NCI-H510A treated with DMSO at 0.1 percent for 48 hours (cell line): ENCODE data around the gene RFC2.

Experiments used
- DNase-seq: peaks from one replicate; lab custom pipeline; 2025; lab: John Stamatoyannopoulos, UW

The RFC2 gene

DNA sequence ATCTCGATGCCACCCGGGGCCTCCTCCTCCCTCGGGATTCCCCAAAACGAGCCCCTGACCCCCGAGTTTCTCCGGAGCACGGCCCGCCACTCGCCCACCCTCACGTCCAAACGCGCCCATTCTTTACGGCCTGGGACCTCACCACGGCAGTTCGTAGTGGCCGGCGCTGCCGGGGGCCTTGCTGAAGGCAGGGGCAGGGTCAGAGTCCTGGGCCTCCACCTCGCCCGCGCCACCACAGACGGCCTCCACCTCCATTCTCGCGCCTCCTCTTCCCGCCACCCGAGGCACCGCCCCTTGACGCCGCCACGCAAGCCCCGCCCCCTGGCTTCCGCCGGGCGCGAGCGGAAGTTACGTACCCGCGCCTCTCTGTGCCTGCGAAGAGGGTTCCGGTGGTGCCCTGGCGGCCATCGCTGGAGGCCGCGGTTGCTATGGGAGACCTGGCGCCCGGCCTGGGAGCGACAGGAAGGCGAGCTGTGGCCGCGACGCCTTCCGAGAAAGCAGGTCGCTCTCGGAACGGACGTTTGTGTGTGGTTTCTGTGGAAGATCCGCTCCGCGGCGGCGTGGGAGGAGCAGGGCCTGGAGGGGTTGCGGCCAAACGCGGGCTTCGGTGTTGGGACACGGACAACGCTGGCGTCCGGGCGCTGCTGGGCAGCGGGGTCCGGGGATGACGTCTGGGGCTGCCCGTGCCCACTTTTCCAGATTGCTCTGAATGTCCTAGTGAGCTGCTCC, at the start of gene RFC2:
Gene RFC2, minus strand, starts transcription at position 271 of the 729 bp plus-strand sequence. Its CDS starts 16 bp downstream, at position 255.
- peak; percentile 88 for DNase-seq

DNA sequence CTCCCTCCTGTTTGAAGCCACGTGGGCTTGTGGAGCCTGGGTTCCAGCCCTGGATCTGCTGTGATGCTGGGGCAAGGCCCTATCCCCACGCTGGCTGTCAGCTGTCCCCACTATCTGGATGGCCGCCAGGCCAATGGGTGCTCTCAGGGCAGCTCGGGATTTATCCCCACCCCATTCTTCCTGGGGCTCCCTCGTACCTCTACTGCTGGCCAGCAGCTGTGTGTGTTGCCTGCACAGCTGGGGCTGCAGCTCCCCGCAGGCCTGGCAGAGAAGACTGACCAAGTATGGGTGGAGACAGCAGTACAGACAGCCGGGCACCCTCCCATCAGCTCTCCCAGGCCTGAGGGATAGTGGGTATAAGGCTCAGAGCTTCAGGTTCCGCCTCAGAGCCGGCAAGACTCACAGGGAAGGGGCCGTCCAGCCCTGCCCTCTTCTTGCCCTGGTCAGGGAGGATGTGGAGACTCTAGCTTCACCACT, 48.6 kb upstream of the RFC2 start:
- DNase-seq: no peak

DNA sequence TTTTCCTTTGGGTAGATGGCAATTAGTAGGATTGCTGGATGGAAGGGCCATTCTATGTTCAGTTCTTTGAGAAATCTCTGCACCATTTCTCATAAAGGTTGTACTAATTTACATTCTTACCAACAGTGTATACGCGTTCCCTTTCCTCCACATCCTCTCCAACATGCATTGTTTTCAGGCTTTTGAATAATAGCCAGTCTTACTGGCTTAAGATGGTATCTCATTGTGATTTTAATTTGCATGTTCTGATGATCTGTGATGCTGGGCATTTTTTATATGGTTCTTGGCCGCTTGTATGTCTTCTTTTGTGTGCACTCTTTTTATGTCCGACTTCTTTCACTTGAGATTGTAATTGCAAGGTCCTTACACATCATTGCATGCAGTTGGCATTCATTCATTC, 46.7 kb upstream of the RFC2 start:
- DNase-seq: no peak

DNA sequence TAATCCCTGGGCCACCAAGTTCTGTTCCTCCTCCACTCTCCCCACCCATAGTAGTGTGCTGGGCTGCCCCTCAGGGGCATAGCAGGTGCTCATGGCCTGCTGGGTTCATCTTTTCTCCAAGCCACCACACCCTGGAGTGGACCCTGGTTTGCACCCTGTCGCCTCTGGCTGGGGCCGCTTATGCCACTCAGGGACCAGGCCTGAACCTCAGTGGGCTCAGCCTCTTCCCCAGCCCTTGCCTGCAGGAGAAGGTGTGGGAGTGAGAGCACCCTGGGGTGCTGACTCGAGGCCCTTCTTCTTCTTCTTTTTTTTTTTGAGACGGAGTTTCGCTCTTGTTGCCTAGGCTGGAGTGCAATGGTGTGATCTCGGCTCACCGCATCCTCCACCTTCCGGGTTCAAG, 45.2 kb upstream of the RFC2 start:
- DNase-seq: no peak

DNA sequence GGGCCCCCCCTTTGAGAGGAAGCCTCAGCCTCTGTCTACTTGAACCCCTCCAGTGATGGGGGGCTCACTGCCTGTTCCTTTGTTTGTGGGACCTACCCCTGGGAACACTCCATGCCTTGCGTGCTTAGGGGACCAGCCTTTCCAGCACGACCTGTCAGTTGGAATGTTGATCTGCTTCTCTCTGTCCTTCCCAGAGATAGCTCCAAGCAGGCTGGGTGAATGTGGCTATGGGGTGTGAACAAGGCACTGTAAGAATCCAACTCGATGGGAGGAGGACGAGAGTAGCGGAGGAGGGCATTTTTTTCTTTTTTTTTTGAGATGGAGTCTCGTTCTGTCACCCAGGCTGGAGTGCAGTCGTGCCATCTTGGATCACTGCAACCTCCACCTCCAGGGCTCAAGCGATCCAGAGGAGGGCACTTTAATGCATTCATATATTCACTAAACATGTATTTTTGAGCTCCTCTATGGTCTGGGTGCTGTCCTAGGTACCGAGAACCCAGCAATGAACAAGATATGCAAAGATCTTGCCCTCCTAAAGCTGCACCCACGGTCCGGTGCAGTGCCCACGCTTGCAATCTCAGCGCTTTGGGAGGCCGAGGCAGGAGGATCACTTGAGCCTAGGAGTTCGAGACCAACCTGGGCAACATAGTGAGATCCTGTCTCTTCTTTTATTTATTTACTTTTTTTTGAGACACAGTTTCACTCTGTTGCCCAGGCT, 43.5 kb upstream of the RFC2 start:
- DNase-seq: no peak

DNA sequence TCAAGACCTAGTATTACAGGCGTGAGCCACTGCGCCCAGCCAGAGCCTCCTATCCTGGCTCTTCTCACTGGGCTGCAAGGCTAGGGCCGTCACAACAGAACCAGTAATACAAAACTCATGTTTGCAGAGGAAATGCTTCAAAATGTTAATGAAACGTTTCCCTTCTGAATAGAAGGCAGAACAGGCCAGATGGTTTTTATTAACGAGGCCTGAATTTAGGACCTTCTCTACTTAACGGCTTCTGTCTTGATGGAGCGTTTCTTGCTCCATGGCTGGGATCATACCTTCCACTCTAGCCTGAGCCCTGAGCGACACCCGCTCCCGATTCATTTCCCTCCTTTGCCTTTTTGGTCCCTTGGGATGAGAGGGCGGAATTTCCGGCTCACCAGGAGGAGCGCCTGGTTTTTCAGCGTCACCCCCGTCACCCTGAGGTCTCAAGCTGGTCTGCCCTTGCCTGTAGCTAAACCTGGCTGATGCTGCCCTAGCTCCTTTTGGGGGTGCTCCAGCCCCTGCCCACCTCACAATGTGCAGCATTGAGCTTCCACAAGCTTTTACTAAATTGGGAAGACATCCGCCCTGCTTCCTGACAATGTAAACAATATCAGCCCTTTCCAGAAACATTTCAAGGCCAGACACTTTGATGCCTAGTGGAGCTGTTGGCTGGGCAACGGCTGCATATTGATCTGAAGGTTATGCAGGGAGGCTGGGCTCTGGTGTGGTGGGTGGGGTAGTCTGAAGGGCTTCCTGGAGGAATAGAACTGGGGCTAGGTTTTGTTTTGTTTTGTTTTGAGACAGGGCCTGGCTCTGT, 40.2 kb upstream of the RFC2 start:
- DNase-seq: no peak

GRCh38 chr7:74293577-74293908, 39.3 kb upstream of the RFC2 start:
- no peak for DNase-seq

DNA sequence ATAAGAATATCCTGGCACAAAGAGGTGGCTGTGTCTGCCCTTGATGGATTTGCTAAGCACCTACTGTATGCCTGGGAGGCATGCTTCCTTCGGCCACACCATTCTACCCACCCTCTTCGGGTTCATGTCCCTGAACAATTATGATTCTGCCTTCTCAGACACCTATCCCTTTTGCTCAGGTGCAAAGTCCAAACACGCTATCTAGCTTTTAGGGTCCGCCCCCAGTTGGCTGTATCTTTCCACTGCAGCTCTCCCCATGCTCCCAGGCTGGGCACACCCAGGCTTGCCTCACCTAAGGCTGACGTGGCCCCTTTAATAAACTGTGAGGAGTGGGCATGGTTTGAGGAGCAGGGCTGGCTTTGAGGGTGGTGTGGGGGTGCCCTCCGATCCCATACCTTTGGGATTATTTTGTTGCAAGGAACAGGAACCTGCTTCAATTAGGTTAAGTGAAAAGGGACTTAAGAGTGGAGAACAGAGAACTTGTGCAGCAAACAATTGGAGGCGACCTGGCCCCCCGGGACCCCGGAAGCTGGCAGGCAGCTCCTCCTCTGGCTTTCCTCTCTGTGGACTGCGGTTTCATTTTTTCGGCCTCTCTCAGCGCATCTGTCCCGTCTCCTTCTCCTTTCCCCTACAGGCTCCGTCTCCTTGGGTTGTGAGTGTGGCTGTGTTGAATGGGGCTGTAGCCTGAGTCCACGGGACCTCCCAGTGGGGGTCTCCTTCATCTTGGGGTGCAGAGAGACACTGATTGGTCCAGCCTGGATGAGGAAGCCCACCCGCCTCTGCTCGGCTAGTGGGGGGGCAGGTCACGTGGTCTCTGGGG, 38.8 kb upstream of the RFC2 start:
- DNase-seq: no peak

DNA sequence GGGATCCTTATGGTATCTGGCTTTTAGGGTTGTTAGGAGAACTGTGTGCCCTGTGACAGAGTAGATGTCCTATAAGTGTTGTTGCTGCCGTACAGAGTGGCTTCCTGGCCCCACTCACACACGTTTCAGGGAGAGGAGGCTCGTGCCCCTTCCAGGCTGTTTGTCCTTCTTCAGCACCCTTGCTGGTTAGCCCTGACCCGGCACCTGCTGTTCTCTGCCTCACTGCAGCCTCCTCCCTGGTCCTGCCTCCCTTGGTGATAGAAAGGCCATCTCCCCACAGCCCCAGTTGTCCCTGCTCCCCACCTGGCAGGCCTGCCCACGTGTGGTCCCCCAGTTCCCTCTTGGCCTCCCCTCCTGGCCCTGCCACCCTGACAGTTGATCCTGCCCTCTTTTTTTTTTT, 37.3 kb upstream of the RFC2 start:
- no peak for DNase-seq

GRCh38 chr7:74290981-74291441, 36.8 kb upstream of the RFC2 start:
- peak; percentile 65 for DNase-seq

- DNase-seq: peak; percentile 57
These were observed 36.4 kb upstream of the RFC2 start for GRCh38 chr7:74290553-74290950.

DNA sequence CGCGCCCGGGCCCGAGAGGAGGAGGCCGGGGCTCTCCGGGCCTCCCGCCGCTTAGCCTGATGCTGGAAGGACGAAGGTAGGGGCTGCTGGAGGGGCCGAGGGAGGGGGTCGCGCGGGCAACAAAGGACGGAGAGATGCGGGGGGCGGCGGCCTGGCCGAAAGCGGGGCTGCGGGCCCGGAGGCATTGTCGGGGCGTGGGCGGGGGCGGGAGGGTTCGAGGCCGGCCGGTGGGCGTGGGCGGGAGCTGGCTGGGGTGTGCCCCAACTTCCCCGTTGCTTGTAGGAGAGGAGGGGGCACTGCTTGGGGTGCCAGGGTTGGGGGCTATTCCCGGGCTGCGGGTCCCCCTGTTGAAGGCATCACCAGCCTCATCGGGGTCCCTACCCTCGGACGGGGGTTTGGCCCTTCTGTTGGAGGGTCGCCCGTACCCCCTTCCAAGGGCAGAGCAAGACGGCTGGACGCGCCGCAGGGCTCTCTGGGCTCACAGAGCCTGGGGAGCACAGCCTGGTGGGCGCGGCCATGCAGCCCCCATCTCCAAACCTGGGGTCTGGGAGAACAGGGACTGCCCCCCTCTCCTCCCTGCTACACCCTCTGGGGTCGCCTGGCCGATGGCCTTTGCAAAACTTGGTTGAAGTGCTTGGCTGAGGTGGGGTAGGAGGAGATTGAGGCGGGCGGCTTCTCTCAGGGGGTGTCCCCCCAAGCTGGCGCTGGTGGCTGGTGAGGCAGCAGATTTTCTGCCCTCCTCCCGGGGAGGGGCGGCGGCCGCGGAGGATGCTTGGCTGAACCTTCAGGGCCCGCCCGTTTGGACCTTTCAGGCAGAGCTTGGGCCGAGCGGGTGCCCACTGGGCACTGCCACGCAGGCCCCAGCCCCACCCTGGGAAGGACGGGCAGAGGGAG, 35.7 kb upstream of the RFC2 start:
- DNase-seq: no peak

DNA sequence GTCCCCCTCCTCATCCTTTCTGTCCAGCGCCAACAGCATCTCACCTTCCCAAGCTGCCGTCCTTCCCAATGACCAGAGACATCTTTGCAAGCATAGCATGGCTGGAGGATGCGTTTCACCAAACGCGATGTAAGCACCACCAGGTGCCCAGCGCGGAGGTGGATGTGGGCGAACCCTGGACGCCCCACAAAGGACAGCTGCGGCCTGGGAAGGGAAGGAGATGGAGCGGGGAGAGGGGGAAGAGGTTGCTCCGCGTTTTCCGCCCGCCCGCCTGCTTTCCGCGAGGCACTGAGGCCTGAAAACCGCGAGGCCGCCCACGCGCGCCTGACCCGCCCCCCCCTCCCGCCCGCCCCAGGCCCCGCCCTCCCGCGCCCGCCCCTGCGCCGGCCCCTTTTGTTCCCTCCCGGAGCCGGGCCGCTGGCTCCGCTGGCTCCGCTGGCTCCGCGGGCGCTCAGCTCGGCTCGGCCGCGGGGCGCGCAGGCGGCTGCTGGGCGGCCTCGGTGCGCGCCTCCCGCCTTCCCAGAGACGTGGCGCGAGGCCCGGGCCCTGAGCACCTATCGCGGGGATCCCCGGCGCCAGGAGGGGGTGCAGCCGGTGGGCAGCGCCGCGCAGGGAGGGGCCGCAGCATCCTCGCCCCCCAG, 34.9 kb upstream of the RFC2 start, which contains the start of gene CLIP2:
Gene CLIP2, plus strand, starts transcription at position 390 of the 641 bp plus-strand sequence. CDS start 28,140 bp downstream, outside the sequence.
- DNase-seq: peak; percentile 56

- no peak for DNase-seq
These were observed 34.1 kb upstream of the RFC2 start for GRCh38 chr7:74288034-74288881.

DNA sequence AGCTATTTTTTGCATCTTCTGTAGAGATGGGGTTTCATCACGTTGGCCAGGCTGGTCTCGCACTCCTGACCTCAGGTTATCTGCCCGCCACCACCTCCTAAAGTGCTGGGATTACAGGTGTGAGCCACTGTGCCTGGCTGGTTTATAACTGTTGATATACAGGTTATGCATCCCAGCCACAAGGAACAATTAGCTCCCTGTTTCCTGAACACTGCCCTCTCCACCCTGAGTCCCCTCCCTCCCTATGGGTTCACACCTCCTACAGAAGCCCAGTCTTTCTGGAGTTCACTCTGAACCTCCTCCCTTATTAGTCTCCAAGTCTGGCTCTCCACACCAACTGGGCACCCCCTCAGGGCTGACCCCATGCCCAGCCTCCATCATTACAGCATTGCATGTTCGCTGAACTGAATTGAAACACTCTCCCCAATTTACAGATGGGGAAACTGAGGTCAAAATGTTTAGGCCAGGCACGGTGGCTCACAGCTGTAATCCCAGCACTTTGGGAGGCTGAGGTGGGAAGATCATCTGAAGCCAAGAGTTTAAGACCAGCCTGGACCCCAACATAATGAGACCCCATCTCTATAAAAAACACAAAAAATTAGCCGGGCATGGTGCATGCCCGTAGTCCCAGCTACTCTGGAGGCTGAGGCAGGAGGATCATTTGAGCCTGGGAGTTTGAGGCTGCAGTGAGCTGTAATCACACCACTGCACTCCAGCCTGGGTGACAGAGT, 33.3 kb upstream of the RFC2 start:
- DNase-seq: no peak

DNA sequence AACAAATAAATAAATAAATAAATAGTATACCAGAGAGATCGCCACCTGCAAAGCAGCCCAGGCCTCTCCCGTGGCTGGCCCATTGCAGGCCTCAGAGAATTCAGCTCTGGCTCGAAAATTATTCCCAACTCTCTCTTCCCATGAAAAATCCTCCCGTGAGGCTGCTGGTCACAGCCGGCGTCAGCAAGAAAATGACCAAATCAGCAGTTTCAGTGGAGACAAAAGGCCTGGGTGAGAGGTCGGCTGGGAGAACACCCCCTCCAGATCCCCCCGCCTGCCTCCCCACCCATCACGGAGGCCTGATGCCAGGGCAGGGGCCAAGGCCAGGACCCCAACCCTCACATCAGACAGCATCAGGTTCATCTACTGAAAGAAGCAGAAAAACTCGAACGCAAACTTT, 31.9 kb upstream of the RFC2 start:
- no peak for DNase-seq

DNA sequence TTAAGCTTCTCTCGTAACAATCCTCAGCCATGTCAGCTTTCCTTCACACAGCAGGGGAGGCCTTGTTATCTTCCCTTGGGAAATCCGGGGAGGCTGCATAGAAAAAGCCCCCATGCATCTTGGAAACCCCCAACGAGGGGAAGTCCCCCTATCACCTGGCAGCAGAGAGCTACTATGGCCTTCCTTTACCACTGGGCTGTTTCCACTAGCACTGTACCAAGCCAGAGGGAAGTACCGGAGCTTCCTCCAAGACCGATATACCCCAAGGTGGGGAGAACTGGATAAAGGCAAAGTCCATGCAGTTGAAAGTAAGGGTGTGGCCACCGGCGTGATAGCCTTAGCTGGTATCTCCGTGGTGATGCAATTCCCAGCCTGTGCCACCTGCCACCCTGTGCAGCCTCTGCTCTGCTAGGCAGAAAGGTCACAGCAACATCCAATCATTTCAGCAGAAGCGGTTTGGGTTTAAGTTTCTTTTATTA, 30.6 kb upstream of the RFC2 start:
- DNase-seq: peak; percentile 30

DNA sequence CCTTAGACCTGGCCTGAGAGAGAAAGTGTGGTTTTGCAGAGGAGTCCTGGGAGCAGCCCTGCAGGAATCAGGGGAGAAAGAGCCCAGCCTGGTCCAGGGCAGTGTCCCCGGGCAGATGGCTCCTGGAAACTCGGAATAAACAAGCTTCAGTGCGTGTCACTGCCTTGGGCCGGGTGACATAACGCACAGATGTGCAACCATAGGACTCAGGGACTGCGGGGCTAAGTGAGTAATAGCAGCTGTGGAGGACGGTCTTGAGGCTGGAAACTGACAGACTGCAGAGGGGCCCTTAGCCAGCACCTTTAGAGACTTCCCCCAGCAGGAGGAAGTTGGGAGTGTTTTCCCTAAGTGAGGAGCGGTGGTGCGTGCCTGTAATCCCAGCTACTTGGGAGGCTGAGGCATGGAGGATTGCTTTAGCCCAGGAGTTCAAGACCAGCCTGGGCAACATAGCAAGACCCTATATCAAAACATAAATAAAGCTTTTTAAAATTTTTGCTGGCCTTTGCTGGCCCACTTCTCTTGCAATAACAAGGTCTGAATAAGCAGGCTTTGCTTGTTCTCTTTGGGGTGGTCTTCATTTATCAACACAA, 29.8 kb upstream of the RFC2 start:
- no peak for DNase-seq
